ENCODE measurements around the gene EIF5AL1. TPM values are rescaled to one million over a fixed set of nuclear protein-coding genes. Genes with fewer than 3 reads are reported as not detected.
"Not testable (repeated sequence)": the region's sequence is repeated elsewhere in the genome, so short reads cannot be mapped to it uniquely, and the experiment has no call there.

The EIF5AL1 gene
- total and polyA plus RNA-seq, 2 of the 4 experiments (the other 2 are of a cell fraction) = 1.1 to 1.4 TPM

GRCh38 chr10:79555354-79556309, 43.3 kb downstream of the EIF5AL1 start:
- Histone ChIP-seq H2BK120ac (ENCODE audit: low read depth, low read length) (no peak overlapping the region), H4K20me1 (ENCODE audit: insufficient read depth, low read length) (no peaks in the 10 kb centered on the region), H3K23ac (ENCODE audit: low read depth, low read length) (no peak overlapping the region), H3K14ac (replicated peaks; ENCODE audit: low read depth, low read length) (no peak overlapping the region), H3K4ac (ENCODE audit: low read depth, low read length) (no peak overlapping the region), H3K4me1 (ENCODE audit: control insufficient read depth, insufficient read depth, low read length) (no peaks in the 10 kb centered on the region), H3K4me2 (ENCODE audit: low read depth, low read length) (no peak overlapping the region), H3K27me3 (ENCODE audit: control insufficient read depth, insufficient read depth, low read length) (peaks cover 37% of the 10 kb centered on the region), H2BK5ac (ENCODE audit: low read depth, low read length, poor library complexity, severe bottlenecking) (no peak overlapping the region), H3K79me1 (ENCODE audit: low read depth in 1 of 2, low read length in 2 of 2) (no peaks in the 10 kb centered on the region), H3K36me3 (ENCODE audit: control insufficient read depth, insufficient read depth, low read length) (no peaks in the 10 kb centered on the region), H2BK20ac (ENCODE audit: low read depth, low read length) (no peak overlapping the region), H3K27ac (ENCODE audit: insufficient read depth, low read length) (no peak overlapping the region), H3K9ac (ENCODE audit: low read depth, low read length) (no peak overlapping the region), H4K8ac (ENCODE audit: low read depth in 2 of 2, low read length in 2 of 2) (no peak overlapping the region), H4K5ac (ENCODE audit: low read depth, low read length) (no peak overlapping the region), H3K9me3 (ENCODE audit: control insufficient read depth, insufficient read depth, low read length) (no peaks in the 10 kb centered on the region), H2AK9ac (replicated peaks; ENCODE audit: low read depth, low read length, poor library complexity) (no peak overlapping the region), H2AK5ac (ENCODE audit: low read depth, low read length) (no peak overlapping the region), H3K4me3 (ENCODE audit: insufficient read depth, low read depth, low read length) (no peak overlapping the region), H3K56ac (ENCODE audit: extremely low read depth, insufficient read depth, low read length) (no peak overlapping the region), H4K91ac (ENCODE audit: insufficient read depth, low read depth, low read length) (no peak overlapping the region), H3K18ac (ENCODE audit: low read depth, low read length) (no peak overlapping the region), H3K9me1 (ENCODE audit: insufficient read depth, low read length) (no peaks in the 10 kb centered on the region), H2AFZ (replicated peaks; ENCODE audit: low read length, poor library complexity) (no peak overlapping the region), H2BK15ac (ENCODE audit: low read depth, low read length) (no peak overlapping the region)
- in situ Hi-C loops (cut with MboI; ENCODE audit: low sequenced_read_pairs) (loop anchor here (25.0 kb wide), 1 partner anchor 707 kb away; no protein-coding TSS in a partner anchor), intact Hi-C loops (cut with micrococcal nuclease) (no loop called here), dilution Hi-C loops (cut with HindIII; ENCODE audit: low sequenced_read_pairs, unreplicated experiment) (no loop called here)
- no CpG with 5 or more reads among the region's 11 CpGs for WGBS, 2 experiments (ENCODE audit: extremely low coverage in 2 of 2, insufficient read length in 1 of 2)
- DNase-seq (no peak), ATAC-seq (ENCODE audit: low read depth) (no peak)
- TF ChIP-seq RFX5 (IDR thresholded peaks at IDR 0.05; ENCODE audit: low read depth, low read length) = no peak
- no peak for TF ChIP-seq BHLHE40 (IDR thresholded peaks at IDR 0.05; ENCODE audit: low read depth, low read length)
- TF ChIP-seq MXI1 (IDR thresholded peaks at IDR 0.05; ENCODE audit: borderline replicate concordance, low read depth, low read length) = no peak
- no peak for TF ChIP-seq CEBPB (IDR thresholded peaks at IDR 0.05; ENCODE audit: low read depth, low read length)
- TF ChIP-seq MAZ (IDR thresholded peaks at IDR 0.05; ENCODE audit: borderline replicate concordance, low read depth, low read length) = no peak
- TF ChIP-seq NFE2L2 (IDR thresholded peaks at IDR 0.05; ENCODE audit: low read depth, low read length) = no peak
- no peak for TF ChIP-seq FOS (IDR thresholded peaks at IDR 0.05; ENCODE audit: low read depth, low read length)
- no peak for TF ChIP-seq CHD1 (IDR thresholded peaks at IDR 0.05; ENCODE audit: low read depth, low read length)
- TF ChIP-seq RAD21 (IDR thresholded peaks at IDR 0.05; ENCODE audit: low read length) = no peak
- CTCF ChIA-PET = no interaction called here
- BruUV-seq (replicated peaks) = no TSS peak
- POLR2A ChIA-PET (ENCODE audit: unreplicated experiment) = no interaction called here

GRCh38 chr10:79556961-79557360, 44.6 kb downstream of the EIF5AL1 start:
- H2BK5ac ChIP-seq (ENCODE audit: low read depth, low read length, poor library complexity, severe bottlenecking); H3K9ac ChIP-seq (ENCODE audit: low read depth, low read length); H3K14ac ChIP-seq (replicated peaks; ENCODE audit: low read depth, low read length); H3K4ac ChIP-seq (ENCODE audit: low read depth, low read length); H2BK120ac ChIP-seq (ENCODE audit: low read depth, low read length); H2AFZ ChIP-seq (replicated peaks; ENCODE audit: low read length, poor library complexity); H3K18ac ChIP-seq (ENCODE audit: low read depth, low read length); DNase-seq; intact Hi-C loops (cut with micrococcal nuclease); H2AK9ac ChIP-seq (replicated peaks; ENCODE audit: low read depth, low read length, poor library complexity); H2BK15ac ChIP-seq (ENCODE audit: low read depth, low read length); POLR2A ChIA-PET (ENCODE audit: unreplicated experiment); H3K23ac ChIP-seq (ENCODE audit: low read depth, low read length); H4K20me1 ChIP-seq (ENCODE audit: insufficient read depth, low read length); H3K79me1 ChIP-seq (ENCODE audit: low read depth in 1 of 2, low read length in 2 of 2); H4K8ac ChIP-seq (ENCODE audit: low read depth in 2 of 2, low read length in 2 of 2); H3K9me1 ChIP-seq (ENCODE audit: insufficient read depth, low read length); H3K36me3 ChIP-seq (ENCODE audit: control insufficient read depth, insufficient read depth, low read length); BruUV-seq (replicated peaks); H4K91ac ChIP-seq (ENCODE audit: insufficient read depth, low read depth, low read length); CTCF ChIA-PET; dilution Hi-C loops (cut with HindIII; ENCODE audit: low sequenced_read_pairs, unreplicated experiment); H3K27ac ChIP-seq (ENCODE audit: insufficient read depth, low read length); H3K56ac ChIP-seq (ENCODE audit: extremely low read depth, insufficient read depth, low read length); H3K9me3 ChIP-seq (ENCODE audit: control insufficient read depth, insufficient read depth, low read length); H4K5ac ChIP-seq (ENCODE audit: low read depth, low read length); H3K4me2 ChIP-seq (ENCODE audit: low read depth, low read length); H3K4me3 ChIP-seq (ENCODE audit: insufficient read depth, low read depth, low read length); H3K4me1 ChIP-seq (ENCODE audit: control insufficient read depth, insufficient read depth, low read length); H2BK20ac ChIP-seq (ENCODE audit: low read depth, low read length); ATAC-seq (ENCODE audit: low read depth); H2AK5ac ChIP-seq (ENCODE audit: low read depth, low read length): not testable (repeated sequence)
- WGBS, 2 experiments (ENCODE audit: extremely low coverage in 2 of 2, insufficient read length in 1 of 2) = no CpG with 5 or more reads among the region's 3 CpGs
- peaks cover 28% of the 10 kb centered on the region for H3K27me3 ChIP-seq (ENCODE audit: control insufficient read depth, insufficient read depth, low read length)
- in situ Hi-C loops (cut with MboI; ENCODE audit: low sequenced_read_pairs) = loop anchor here (25.0 kb wide), 1 partner anchor 705 kb away; no protein-coding TSS in a partner anchor

Data from IMR-90 (cell line).